Esophagus muscularis mucosa (tissue), 3 donors: ENCODE measurements around the gene PCDHGC4.

Experiments used
- POLR2A ChIP-seq: fragments of 450-650 bp; IDR thresholded peaks from one replicate; pipeline ENCODE4 v1.6.1; 2017; ENCODE audit warnings: antibody characterized with exemption, moderate library complexity, mild to moderate bottlenecking, low read depth
- TF ChIP-seq, protein P1 (sequence below), 3 experiments: fragments of 200-600 bp in 2 of 3; fragments of 450-650 bp in 1 of 3; sonication (generic) in 2 of 3; IDR thresholded peaks; one replicate each; pipeline ENCODE4 v1.5.1; 2017 to 2019; ENCODE audit warnings: antibody characterized with exemption in 3 of 3, mild to moderate bottlenecking in 2 of 3, moderate library complexity in 1 of 3

DNA sequence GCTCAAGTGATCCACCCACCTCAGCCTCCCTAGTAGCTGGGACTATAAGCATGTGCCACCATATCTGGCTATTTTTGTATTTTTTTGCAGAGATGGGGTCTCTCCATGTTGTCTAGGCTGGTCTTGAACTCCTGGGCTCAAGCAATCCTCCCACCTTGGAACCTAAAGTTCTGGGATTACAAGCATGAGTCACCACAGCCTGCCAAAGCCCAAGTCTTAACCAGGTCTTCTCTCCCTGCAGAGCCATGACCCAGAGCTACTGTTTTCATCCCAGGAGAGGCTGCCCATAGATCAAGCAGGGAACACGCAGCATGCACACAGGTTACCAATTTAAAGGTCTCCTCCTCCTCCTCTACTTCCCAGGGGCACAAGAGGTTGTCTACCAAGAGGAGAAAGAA lies 33.8 kb downstream of the PCDHGC4 start:
- no peak for TF ChIP-seq POLR2A
- TF ChIP-seq, protein P1, sequence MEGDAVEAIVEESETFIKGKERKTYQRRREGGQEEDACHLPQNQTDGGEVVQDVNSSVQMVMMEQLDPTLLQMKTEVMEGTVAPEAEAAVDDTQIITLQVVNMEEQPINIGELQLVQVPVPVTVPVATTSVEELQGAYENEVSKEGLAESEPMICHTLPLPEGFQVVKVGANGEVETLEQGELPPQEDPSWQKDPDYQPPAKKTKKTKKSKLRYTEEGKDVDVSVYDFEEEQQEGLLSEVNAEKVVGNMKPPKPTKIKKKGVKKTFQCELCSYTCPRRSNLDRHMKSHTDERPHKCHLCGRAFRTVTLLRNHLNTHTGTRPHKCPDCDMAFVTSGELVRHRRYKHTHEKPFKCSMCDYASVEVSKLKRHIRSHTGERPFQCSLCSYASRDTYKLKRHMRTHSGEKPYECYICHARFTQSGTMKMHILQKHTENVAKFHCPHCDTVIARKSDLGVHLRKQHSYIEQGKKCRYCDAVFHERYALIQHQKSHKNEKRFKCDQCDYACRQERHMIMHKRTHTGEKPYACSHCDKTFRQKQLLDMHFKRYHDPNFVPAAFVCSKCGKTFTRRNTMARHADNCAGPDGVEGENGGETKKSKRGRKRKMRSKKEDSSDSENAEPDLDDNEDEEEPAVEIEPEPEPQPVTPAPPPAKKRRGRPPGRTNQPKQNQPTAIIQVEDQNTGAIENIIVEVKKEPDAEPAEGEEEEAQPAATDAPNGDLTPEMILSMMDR (IDR thresholded peaks at IDR 0.05): no peak
